Mesothelial cell of epicardium (in vitro differentiated cells): ENCODE data around the gene NINL. TPM values are rescaled to one million over a fixed set of nuclear protein-coding genes. Genes with fewer than 3 reads are reported as not detected.
"Not testable (repeated sequence)": the region's sequence is repeated elsewhere in the genome, so short reads cannot be mapped to it uniquely, and the experiment has no call there.

ENCODE experiments used
- DNase-seq, 2 experiments: peaks; one replicate each; pipeline ENCODE4 v3.0.0; 2021; ENCODE audit warnings: low spot score in 2 of 2; ENCODE audit not compliant: unreplicated experiment in 2 of 2
- H3K27ac Mint-ChIP-seq: 2 replicates; pipeline ENCODE4 v1.8.0; 2021; ENCODE audit warnings: mixed read lengths
- H3K27me3 Mint-ChIP-seq: 2 replicates; pipeline ENCODE4 v1.8.0; 2021; ENCODE audit warnings: low read depth, mixed read lengths
- H3K36me3 Mint-ChIP-seq: 2 replicates; pipeline ENCODE4 v1.8.0; 2021; ENCODE audit warnings: mixed read lengths
- H3K4me1 Mint-ChIP-seq: 2 replicates; pipeline ENCODE4 v1.8.0; 2021; ENCODE audit warnings: mixed read lengths
- H3K4me3 Mint-ChIP-seq: 2 replicates; pipeline ENCODE4 v1.8.0; 2021; ENCODE audit warnings: mild to moderate bottlenecking, moderate library complexity, mixed read lengths
- H3K9me3 Mint-ChIP-seq: 2 replicates; pipeline ENCODE4 v1.8.0; 2021; ENCODE audit warnings: mixed read lengths
- CTCF ChIP-seq: fragments of 200-600 bp; sonication (generic); IDR thresholded peaks from one replicate; pipeline ENCODE4 v1.5.0; 2021; ENCODE audit warnings: antibody characterized with exemption; ENCODE audit not compliant: unreplicated experiment
- total RNA-seq: library from RNA; stranded (reverse); gene quantifications from 3 replicates; pipeline ENCODE4 v1.2.1, GENCODE V29; 2021

NINL gene
- total RNA-seq, 1 donor from 2014 or later, result 85.9 TPM

DNA sequence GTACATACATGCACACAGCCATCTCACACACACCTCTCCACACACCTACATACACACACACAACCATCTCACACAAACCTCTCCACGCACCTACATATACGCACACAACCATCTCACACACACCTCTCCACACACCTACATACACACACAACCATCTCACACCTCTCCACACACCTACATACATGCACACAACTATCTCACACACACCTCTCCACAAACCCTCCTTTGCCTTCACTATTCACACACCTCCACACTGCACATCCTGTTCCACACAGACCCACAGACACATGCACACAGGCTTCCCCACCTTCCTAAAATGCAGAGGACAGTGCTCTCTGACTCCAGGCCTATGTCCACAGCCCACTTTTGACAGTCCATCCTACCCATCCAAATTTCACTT, 16.3 kb upstream of the NINL start:
- Mint-ChIP-seq H3K4me3 (no peak overlapping the region), H3K9me3 (no peaks in the 10 kb centered on the region), H3K4me1 (no peaks in the 10 kb centered on the region), H3K27ac (no peak overlapping the region), H3K36me3 (no peaks in the 10 kb centered on the region), H3K27me3 (no peaks in the 10 kb centered on the region)
- DNase-seq, result no peak
- TF ChIP-seq CTCF, result no peak

DNA sequence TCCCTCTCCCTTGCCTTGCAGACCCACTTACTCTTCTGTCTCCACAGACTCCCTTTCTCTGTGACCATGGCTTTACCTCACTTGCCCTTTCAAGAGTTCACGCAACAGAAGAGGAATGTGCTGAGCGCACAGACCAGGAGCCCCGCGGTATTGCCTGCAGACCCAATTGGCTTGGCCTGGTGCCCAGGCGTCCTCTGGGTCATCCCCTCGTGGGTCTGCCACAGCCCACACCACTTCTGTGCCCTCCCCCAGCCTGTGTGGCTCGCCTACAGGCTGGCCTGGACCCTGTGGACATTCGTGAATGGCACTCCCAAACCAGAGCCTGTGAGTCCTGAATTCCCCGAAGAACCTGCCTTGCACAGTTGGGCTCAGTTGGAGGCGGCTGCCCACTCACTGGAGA, 15.3 kb upstream of the NINL start:
- no peak overlapping the region for H3K27ac Mint-ChIP-seq
- H3K4me1 Mint-ChIP-seq, result no peaks in the 10 kb centered on the region
- no peaks in the 10 kb centered on the region for H3K27me3 Mint-ChIP-seq
- no peak for DNase-seq
- TF ChIP-seq CTCF, result no peak
- no peaks in the 10 kb centered on the region for H3K36me3 Mint-ChIP-seq
- H3K9me3 Mint-ChIP-seq, result no peaks in the 10 kb centered on the region
- H3K4me3 Mint-ChIP-seq, result no peak overlapping the region

- no peaks in the 10 kb centered on the region for H3K4me1 Mint-ChIP-seq
- H3K9me3 Mint-ChIP-seq, result no peaks in the 10 kb centered on the region
- no peak for TF ChIP-seq CTCF
- H3K27ac Mint-ChIP-seq, result no peak overlapping the region
- no peak overlapping the region for H3K4me3 Mint-ChIP-seq
- no peaks in the 10 kb centered on the region for H3K36me3 Mint-ChIP-seq
- H3K27me3 Mint-ChIP-seq, result no peaks in the 10 kb centered on the region
- DNase-seq, result no peak
These were observed 7.0 kb upstream of the NINL start for GRCh38 chr20:25592135-25592852.

DNA sequence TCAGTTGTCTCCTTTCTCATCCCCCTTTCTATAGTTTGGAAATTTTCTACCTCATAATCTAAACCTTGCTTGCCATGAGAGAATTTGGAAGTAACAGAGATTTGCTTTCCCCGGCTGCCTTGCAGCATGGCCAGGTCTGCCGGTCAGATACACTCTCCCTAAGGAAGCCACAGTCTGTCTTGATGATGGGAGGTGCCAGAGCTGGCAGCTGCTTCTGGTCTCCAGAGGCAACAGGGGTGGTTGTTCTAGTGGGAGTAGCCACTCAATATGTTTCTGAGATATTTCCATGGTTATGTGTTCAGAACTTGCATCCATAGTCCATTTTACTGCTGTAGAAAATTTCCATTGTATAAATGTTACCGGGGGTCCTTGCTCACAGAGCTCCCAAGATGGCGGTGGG, 5.4 kb upstream of the NINL start:
- H3K9me3 Mint-ChIP-seq, H3K4me3 Mint-ChIP-seq, DNase-seq, H3K27ac Mint-ChIP-seq, H3K27me3 Mint-ChIP-seq, H3K4me1 Mint-ChIP-seq, H3K36me3 Mint-ChIP-seq: not testable (repeated sequence)

DNA sequence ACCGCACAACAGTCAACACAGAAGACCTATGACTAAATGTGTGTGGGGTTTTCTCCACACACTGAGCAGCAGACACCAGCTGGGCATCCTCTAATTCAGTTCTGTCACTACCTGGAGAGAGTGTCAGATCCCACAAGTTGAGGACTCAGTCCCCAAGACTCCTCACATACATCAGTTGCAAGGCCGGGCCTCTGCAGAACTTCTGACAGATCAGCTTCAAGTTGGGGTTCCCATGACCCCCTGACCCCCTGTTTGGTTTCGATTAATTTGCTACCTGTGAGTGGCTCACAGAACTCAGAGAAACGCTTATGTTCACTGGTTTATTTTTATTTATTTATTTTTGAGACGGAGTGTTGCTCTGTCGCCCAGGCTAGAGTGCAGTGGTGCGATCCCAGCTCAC, 3.2 kb upstream of the NINL start:
- Mint-ChIP-seq H3K4me3 (no peak overlapping the region), H3K36me3 (no peaks in the 10 kb centered on the region), H3K9me3 (no peaks in the 10 kb centered on the region), H3K27me3 (no peaks in the 10 kb centered on the region), H3K4me1 (peaks cover 10% of the 10 kb centered on the region), H3K27ac (no peak overlapping the region)
- no peak for TF ChIP-seq CTCF
- no peak for DNase-seq

- no peaks in the 10 kb centered on the region for H3K27me3 Mint-ChIP-seq
- H3K4me3 Mint-ChIP-seq, result no peak overlapping the region
- no peak for TF ChIP-seq CTCF
- H3K27ac Mint-ChIP-seq, result no peak overlapping the region
- no peaks in the 10 kb centered on the region for H3K36me3 Mint-ChIP-seq
- H3K9me3 Mint-ChIP-seq, result no peaks in the 10 kb centered on the region
- no peak for DNase-seq
- peaks cover 19% of the 10 kb centered on the region for H3K4me1 Mint-ChIP-seq
These were observed 2.2 kb upstream of the NINL start for GRCh38 chr20:25587536-25587935.
